Stimulated activated CD8-positive, alpha-beta memory T cell treated with anti-CD3 and anti-CD28 coated beads, Interleukin-7, amount 100 ng/mL, for 4 hours (primary cell): ENCODE data around the gene TPCN2.

Source experiments
- DNase-seq, 2 donors: peaks; one replicate each; pipeline ENCODE4 v3.0.0-alpha.2; 2020; ENCODE audit warnings: low read depth in 2 of 2

Gene TPCN2

DNA sequence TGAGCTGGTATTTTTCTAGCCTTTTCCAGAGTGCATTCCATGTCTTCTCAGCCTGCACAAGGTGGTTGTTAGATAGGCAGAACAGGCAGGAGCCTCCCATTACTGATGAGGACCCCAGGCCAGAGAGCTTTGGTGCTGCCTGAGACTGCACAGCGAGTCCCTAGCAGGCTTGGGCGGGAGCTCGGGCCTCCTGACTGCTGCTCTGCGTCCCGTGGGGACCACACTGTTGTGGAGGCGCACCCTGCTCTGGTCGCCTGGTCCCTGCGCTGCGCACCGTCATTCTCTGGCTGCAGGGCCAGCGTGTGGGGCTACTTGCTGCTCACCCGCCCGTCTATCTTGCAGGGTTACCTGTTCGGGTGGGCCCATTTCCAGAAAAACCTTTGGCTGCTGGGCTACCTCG lies 8.5 kb downstream of the TPCN2 start:
- no peak for DNase-seq

DNA sequence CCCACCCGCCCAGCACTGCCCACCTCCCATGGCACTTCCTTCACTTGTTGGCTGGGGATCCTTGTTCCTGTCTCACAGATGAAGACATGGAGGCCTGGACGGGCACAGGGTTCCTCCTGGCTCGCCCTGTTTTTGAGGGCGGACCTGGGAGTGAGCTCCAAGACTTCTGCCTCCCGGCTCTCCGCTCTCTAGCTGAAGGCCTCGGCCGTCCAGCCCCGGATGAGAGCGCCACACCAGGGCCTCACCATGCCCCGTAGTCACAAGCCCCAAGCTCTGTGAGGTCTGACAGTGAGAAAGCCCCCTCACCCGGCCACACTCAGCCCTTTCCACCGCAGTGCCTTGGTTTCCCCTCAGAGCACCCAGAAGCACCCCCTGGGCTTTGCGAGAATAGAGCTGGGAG lies 9.1 kb downstream of the TPCN2 start:
- no peak for DNase-seq

DNA sequence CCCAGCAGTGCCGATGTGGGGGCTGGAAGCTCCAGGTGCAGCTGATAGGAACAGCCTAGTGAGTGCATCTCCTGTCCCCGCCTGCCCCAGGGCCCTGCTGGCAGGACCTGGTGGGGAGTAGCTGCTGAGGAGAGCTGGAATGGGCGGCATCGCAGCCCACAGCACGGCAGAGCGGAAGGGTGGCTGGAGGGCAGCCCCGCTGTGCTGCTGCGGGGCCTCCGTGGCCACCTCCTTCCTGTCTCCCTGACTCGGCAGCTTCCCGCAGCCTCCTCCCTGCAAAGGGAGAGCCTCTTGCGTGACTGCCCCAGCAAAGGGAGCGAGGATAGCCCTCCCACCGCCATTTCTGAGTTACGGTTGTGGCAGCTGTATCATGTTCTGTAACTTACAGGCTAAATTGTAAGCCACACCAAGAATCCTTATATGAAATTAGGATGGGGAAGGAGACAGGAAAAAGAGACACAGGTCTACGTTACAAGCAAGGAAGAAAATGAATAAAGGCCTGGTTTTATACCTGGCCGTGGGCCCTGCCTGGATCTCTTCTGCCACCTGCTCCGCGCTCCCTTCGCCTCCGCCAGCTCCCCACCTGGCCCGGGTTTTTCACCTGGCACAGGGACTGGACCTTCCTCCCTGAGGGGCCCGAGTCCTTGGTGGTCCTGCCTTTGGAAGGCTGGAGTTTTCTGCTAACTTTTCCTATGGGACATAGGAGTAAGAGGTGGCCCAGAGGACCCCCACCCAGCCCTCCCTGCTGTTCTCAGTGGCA lies 10.0 kb downstream of the TPCN2 start:
- no peak for DNase-seq

DNA sequence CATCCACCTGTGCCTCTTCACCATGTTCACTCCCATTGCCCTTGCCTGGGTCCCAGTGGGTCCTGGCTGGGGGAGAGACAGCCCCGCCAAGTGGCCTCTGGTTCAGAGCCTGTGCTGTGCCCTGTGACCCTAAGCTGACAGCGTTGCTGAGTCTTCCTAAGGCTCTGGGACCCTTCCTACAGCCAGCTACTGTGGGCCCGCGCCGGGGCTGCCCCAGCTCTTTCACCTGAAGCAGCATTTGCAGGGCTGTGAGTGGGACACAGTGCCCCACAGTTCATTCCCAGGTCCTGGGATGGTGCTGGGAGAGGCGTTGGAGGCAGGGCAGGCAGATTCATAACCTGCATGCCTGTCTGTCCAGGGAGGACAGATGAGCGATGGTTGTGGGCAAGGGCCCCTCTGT lies 10.7 kb downstream of the TPCN2 start:
- no peak for DNase-seq

DNA sequence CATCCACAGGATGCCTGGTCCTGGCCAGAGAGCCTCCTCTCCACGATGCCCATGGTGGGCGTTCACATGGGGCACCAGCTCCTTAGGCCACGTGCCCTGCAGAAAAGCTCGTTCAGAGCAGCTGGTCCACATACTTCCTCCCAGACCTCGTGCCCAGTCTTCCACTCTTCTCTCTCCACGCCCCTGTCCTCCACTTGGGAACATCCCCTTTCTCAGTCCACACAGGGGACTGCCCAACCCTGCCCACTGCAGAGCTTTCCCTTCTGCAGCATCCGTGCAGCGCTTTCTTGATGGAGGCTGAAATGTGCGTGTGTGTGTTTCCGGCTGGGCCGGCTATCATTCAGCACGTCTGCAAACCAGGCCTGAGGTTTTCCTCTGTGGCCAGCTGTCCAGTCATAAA lies 11.3 kb downstream of the TPCN2 start:
- DNase-seq = no peak

DNA sequence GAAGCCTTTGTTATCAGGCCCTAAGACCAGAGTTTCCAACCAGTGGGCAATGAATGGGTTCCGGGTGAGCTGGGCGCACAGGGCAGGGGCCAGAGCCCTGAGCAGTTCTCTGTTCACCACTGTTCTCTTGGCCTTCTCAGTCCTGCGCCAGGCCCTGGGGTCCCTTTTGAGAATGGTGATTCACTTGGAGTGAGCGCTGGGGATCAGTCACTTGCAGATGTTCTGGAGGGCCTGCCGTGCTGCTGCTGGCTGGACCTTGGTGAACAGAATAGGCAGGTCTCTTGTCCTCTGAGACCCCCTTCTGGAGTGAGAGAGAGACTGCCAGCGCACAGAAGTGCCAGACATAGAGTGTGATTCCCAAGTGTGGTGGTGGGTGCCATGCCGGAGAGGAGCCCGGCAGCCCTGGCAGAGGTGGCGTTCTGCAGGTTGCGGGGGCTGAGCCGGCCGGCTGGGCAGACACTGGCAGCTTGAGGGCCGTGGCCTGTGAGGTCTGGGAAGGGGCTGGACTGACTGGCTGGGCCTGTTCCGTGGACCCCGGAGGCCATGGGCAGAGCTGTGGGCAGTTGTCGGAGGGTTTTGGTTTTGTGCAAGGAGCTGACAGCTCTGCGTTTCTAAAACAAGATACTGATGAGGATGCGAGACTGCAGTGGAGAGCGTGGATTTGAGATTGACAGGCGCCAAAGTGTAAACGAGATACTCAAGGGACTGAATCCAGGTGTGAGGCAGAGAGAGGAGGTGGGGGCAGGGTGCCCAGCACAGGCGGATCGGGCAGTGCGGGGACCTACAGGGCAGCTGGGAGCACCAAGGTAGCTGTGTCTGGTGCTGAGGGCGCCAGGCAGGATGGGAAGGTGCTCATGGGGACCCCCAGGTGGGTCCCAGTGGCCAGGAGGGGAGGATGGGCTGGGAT lies 12.3 kb downstream of the TPCN2 start:
- DNase-seq = no peak

DNA sequence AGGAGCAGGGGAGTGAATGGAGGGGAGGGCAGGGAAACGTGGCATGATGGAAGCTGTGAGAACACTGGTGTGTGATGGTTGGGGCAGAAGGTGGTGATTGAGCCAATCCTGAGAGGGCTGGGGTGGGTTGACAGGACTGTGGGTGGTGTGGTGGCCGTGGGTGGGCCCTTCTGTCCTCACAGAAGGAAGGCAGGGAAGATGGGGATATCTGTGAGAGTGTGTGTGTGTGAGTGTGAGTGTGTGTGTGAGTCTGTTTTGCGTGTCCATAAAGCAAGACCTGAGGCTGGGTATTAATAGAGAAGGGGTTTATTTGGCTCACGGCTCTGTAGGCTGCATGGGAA lies 13.0 kb downstream of the TPCN2 start:
- no peak for DNase-seq

DNA sequence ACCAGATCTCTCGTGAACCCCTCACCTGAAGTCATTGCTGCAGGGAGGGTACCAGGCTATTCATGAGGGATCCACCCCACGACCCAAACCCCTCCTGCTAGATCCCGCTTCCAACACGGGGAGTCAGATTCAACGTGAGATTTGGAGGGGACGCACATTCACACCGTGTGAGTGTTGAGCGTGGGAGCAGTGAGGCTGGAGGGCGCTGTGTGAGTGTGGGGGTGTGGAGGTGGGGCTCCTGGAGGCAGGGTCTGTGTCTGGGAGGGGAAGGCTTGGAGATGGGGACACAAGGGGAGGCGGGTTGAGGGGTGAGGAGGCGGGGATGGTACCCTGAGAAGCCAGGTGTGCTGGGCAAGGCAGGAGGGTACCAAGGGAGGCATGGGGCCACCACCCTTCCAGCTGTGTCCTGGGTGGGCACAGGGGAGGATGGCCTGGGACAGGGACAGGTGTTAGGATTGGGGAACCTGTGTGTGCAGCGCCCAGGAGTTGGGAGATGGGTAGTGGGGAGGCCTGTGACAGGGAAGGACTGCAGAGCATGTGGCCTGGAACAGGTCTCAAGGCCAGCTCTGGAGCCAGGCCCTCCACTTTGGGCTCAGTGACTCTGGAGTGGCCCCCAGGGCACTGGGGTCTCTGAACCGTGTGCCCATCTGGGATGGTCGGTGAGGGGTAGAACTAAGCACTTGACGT lies 13.6 kb downstream of the TPCN2 start:
- DNase-seq = no peak

DNA sequence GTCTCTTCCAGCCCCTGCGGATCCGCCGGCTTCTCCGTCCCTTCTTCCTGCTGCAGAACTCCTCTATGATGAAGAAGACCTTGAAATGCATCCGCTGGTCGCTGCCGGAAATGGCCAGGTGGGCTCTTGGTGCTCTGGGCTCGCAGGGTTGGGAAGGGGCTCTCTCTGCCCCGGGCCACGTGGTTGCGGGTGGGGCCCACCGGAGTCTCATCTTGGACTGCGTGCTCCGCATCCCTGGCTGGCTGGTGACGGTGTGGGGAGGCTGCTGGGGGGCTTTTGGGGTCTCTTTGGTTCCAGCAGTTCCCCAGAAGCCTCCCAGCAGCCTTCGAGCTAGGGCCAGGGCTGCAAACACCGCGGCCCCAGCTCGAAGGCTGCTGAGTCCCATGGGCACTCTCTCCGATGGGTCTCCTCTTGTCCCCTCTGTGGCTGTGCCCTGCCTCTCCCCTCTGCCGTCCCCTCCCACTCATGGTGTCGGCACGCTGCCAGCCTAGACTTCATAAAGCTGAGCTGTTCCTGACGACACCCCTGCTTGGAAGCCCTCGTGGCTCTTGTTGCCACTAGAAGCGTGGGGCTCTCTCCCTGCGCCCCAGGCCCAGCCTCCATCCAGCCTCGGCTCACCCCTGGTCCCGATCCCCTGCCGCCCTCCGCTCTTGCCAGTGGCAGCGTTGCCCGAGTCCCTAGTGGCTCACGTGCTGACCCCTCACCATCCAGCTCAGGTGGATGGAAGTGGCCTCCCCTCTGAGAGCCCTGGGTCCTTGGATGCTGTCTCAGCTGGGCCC lies 14.3 kb downstream of the TPCN2 start:
- no peak for DNase-seq

DNA sequence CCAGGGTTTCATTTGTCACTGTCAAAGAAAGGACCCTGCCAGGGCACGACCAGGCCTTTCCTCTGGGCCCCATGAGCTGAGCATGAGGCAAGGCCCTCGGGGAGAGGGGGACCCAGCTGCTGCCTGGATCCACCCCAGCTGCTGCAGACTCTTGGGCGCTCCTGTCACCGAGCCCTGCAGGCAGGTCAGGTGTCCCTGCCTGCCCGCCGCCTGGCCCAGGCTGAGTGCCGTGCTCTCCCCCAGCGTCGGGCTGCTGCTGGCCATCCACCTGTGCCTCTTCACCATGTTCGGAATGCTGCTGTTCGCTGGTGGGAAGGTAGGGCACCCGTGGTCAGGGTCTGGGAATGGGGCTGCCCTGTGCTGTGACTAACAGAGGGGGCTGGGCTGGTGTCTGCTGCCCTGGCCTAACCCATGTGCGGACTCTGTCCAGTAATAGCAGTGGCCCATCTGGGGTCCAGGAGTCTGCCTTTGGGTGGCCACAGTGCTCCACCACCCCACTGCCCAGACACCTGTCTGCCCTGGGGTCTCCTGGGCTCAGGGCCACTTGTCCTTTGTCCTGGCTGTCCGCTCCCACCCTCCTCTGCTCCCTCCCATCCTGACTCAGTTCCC lies 15.0 kb downstream of the TPCN2 start:
- no peak for DNase-seq

DNA sequence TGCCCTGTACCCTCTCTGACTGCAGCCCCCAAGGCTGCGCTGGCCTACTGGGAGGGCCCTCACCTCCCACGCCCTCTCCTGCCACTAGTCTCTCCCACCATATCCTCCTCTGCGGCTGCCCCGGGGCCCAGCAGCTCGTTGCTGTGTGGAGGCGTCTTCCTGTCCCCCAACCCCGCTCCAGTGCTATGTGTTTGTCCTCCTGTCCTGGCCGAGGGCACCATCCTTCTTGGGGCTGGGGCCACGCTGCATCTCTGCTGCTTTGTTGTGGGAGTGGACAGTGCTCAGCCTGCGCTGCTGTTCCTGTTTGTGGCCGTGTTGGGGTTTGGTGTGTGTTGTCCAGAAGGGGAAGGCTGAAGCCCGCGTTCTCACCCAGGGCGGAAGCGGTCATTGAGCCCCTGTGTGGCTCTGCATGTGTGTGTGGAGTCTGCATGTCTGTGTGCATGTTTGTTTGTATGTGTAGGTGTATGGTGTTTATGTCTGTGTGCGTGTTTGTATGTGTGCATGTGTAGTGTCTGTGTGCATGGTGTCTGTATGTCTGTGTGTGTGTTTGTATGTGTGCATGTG lies 15.7 kb downstream of the TPCN2 start:
- DNase-seq = no peak

DNA sequence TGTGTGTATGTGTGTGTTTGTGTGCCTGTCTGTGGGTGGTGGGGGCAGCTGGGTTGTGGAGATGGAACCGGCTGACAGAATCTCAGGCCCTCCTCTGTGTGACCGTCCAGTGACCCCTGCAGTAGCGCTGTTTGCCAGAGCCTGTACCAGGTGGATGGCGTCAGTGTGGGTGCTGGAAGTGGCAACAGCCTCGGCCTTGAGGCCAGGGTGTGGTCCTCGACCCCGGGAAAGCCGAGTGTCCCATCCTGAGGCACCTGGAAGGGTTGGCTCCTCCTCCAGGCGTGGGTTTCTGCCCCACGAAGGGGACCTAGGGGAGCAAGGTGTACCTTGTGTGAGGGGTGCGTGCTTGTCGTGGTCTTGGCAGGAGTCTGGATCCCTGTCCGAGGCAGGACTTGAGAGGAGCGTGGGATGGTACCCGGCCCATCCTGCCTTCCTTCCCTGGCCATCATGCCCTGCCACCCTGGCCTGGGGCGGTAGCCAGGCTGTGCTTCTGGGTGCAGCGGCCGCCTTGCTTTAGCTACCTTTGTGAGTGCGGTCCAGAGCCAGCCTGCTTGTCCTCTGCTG lies 16.5 kb downstream of the TPCN2 start:
- DNase-seq = no peak

DNA sequence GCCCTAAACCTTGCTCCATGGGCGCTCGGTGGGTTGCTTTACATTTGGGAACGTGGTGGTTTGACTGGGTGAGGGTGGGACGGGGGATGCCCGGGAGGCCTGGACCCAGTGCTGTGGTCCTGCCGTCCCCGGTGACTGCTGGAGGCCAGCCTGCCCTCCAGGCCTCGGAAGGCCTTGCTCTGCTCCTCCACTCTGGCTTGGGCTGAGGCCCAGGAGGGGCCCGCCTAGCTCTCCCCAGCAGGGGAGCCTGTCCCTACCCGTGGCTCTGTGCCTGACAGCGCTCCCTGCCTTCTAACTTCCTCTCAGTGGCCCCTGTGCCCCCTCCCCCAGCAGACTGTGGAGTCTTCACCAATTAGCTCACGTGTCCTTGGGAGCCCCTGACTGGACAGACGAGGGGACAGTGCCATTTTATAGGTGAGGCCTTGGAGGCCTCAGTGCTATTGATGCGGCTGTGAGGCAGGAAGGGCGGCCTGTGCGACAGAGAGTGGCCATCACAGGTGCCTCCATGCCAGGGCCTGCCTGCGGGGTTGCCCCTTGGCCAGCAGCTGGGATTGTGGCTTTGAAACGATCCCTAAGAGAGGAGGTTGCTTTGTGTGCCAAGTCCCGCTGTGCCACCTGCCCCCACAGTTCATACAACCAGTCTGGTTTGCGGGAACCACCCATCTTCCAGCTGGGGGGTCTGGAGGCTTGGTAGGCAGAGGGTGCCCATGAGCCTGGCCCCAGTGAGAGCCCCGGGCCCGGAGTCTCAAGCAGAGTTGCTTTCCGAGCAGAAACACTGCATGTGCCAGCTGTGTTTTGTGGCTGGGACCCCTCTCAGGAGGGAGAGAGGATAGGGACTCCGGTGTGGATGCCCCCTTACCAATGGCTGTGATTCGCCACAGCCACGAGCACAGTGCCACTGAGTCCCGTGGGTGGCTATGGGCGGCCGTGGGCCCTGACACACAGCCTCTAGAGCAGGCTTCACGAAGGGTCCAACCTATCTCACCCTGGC lies 17.7 kb downstream of the TPCN2 start:
- DNase-seq = no peak

DNA sequence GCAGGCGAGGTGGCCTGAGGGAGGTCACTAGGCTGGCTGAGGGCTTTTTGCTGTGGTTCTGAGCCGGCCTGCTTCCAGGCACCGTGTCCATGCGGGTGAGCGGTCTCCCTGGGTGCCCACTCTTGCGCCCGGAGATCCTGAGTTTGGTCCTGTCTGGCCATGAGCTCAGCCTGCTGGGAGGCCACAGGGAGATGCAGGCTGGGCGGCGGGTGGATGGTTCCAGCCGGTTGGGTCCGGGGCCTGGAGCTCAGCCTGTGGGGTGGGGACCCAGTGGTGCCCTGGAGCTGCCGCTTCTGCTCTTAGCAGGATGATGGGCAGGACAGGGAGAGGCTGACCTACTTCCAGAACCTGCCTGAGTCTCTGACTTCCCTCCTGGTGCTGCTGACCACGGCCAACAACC lies 18.5 kb downstream of the TPCN2 start:
- DNase-seq = no peak

DNA sequence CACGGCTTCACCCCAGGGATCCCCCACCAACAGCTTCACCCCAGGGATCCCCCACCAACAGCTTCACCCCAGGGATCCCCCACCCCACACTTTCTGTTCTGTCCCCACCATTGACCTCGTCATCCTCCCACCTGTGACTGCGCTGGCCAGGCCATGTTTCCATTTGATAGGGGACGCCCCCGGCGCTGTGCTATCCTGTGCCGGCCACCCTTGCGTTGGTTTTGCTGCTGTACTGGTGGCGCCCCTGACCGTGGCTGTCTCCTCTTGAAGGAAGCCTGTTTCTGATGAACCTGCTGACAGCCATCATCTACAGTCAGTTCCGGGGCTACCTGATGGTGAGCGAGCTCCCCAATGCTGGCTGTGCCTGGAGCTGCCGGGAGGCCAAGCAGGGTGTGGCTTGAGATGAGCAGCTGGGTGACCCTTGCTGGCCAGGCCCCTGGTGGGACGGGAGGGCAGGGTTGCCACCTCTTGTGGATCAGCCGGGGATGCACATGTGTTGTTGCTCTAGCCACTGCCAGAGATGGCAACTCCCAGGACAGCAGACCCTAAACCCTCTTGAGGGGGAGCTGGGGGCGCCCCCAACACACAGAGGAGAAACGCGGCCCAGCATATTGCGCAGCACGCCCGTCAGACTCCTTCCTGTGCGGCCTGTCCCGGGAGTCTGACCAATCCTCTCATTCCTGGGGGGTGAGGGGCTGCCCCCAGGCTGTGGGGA lies 22.5 kb downstream of the TPCN2 start:
- DNase-seq = no peak

DNA sequence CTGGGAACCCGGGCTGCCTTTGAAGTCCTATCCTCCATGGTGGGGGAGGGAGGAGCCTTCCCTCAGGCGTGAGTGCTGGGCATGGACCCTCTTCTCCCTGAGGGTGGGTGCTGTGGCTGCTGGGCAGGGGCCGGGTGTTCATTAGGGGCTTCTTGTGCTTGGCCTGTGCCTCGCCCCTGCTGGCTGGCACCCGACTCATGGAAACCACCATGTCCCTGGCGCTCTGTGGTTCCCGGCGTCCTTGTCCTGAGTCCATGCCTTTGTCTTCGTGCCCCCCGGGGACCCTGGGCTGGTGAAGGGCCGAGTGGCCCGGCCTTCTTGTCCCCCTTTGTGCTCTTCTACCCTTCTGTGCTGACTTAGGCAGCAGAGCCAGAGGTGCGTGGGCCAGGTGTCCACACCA lies 23.2 kb downstream of the TPCN2 start:
- DNase-seq = no peak

DNA sequence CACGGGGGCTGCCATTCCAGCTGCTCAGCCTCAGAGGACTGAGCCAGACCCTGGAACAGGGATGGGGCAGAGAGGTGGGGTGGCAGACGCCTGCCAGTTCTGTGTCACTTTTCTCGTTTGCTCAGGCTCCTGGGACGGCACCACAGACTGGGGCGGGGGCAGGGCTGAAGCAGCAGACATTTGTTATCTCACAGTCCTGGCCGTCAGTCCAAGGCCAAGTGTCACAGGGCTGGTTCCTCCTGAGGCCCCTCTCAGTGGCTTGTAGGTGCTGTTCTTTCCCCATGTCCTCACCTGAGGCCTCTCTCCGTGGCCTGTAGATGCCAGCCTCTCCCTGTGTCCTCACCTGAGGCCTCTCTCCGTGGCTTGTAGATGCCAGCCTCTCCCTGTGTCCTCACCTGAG lies 24.7 kb downstream of the TPCN2 start:
- no peak for DNase-seq

DNA sequence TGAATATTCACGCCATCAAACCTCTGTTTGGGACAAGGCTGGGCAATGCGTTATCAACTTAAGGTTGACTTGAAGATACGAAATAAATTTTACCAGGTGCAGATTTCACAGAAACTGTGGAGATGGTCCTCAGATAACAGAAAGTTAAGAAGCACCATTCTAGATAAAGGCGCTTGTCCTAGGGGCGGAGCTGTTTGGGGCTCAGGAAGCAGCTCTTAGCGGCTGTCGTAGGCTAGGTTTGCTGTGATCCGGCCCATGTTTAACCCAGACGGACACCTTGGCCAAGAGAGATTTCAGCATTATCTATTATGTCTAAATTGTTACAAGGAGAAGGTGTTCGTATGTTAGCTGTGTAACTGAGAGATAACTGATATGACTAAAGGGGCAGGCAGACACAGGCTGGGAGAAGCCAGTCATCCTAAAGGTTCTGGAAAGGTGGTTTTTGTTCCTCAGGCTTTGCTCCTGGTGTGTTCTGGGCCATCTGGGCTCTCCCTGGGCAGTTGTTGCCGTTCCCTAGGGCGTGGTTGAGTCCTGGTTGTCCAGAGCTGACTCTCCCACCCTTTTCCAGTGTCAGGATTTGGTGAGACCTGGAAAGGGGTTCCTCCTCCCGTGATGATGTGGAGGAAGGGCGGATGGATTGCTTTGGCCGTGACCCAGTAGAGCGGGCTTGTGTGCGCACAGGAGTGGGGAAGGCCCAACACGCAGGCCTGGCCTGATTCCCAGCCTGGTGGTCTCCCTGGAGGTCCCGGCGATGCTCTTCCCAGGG lies 25.8 kb downstream of the TPCN2 start:
- DNase-seq = no peak
